HL-60/S4 (cell line): Measurements from ENCODE around the gene HSBP1.

Experiments used
- in situ Hi-C: fragments of 300-500 bp; cut with MboI; formaldehyde crosslinking; loops from 2 replicates; pipeline ENCODE4 v1.14.3; 2022; ENCODE audit warnings: low sequenced_read_pairs

HSBP1 gene

GRCh38 chr16:83802554-83803205, 5.1 kb upstream of the HSBP1 start:
- in situ Hi-C loops: no loop called here

GRCh38 chr16:83803811-83804210, 4.0 kb upstream of the HSBP1 start:
- in situ Hi-C loops: no loop called here

GRCh38 chr16:83804366-83804765, 3.4 kb upstream of the HSBP1 start:
- in situ Hi-C loops: no loop called here

GRCh38 chr16:83806036-83806435, 1.7 kb upstream of the HSBP1 start:
- in situ Hi-C loops: no loop called here

- in situ Hi-C loops: no loop called here
Observed at GRCh38 chr16:83806731-83807130, 1.0 kb upstream of the HSBP1 start.

GRCh38 chr16:83807327-83807709, 460 bp upstream of the HSBP1 start:
- in situ Hi-C loops: no loop called here

- in situ Hi-C loops: no loop called here
Observed at GRCh38 chr16:83808573-83809014, 816 bp downstream of the HSBP1 start.

- in situ Hi-C loops: no loop called here
Observed at GRCh38 chr16:83809092-83809491, 1.3 kb downstream of the HSBP1 start.

- in situ Hi-C loops: no loop called here
Observed at GRCh38 chr16:83810901-83811300, 3.1 kb downstream of the HSBP1 start.

- in situ Hi-C loops: no loop called here
Observed at GRCh38 chr16:83813823-83814658, 6.3 kb downstream of the HSBP1 start.

- in situ Hi-C loops: no loop called here
Observed at GRCh38 chr16:83814659-83814985, 6.8 kb downstream of the HSBP1 start.

- in situ Hi-C loops: no loop called here
Observed at GRCh38 chr16:83817022-83817421, 9.2 kb downstream of the HSBP1 start.

GRCh38 chr16:83818276-83818675, 10.5 kb downstream of the HSBP1 start:
- in situ Hi-C loops: no loop called here

GRCh38 chr16:83819361-83819760, 11.6 kb downstream of the HSBP1 start:
- in situ Hi-C loops: no loop called here

- in situ Hi-C loops: no loop called here
Observed at GRCh38 chr16:83826146-83826913, 18.6 kb downstream of the HSBP1 start.

GRCh38 chr16:83830091-83830768, 22.5 kb downstream of the HSBP1 start:
- in situ Hi-C loops: no loop called here

GRCh38 chr16:83830769-83831455, 23.1 kb downstream of the HSBP1 start:
- in situ Hi-C loops: no loop called here

- in situ Hi-C loops: no loop called here
Observed at GRCh38 chr16:83831456-83831987, 23.7 kb downstream of the HSBP1 start.

- in situ Hi-C loops: no loop called here
Observed at GRCh38 chr16:83833921-83834320, 26.1 kb downstream of the HSBP1 start.
